LNCAP (cell line): ENCODE measurements around the gene MEI1.

Source experiments
- TF ChIP-seq, protein P1 (sequence below): fragments of 450-650 bp; IDR thresholded peaks from 2 replicates; pipeline ENCODE4 v1.5.1; 2017; ENCODE audit warnings: mild to moderate bottlenecking

The MEI1 gene

DNA sequence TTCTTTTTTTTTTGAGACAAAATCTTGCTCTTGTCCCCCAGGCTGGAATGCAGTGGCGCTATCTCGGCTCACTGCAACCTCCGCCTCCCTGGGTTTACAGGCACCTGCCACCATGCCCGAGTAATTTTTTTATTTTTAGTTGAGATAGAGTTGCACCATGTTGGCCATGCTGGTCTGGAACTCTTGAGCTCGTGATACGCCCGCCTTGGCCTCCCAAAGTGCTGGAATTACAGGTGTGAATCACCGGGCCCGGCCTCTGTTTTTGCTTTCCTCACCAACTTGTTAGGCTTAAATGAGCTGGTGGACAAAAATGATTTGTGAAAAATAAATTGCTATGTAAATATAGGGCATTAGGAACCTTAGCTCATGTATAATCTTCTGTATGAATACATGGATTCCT is 3.5 kb downstream of the MEI1 start:
- TF ChIP-seq, protein P1, sequence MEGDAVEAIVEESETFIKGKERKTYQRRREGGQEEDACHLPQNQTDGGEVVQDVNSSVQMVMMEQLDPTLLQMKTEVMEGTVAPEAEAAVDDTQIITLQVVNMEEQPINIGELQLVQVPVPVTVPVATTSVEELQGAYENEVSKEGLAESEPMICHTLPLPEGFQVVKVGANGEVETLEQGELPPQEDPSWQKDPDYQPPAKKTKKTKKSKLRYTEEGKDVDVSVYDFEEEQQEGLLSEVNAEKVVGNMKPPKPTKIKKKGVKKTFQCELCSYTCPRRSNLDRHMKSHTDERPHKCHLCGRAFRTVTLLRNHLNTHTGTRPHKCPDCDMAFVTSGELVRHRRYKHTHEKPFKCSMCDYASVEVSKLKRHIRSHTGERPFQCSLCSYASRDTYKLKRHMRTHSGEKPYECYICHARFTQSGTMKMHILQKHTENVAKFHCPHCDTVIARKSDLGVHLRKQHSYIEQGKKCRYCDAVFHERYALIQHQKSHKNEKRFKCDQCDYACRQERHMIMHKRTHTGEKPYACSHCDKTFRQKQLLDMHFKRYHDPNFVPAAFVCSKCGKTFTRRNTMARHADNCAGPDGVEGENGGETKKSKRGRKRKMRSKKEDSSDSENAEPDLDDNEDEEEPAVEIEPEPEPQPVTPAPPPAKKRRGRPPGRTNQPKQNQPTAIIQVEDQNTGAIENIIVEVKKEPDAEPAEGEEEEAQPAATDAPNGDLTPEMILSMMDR: no peak

DNA sequence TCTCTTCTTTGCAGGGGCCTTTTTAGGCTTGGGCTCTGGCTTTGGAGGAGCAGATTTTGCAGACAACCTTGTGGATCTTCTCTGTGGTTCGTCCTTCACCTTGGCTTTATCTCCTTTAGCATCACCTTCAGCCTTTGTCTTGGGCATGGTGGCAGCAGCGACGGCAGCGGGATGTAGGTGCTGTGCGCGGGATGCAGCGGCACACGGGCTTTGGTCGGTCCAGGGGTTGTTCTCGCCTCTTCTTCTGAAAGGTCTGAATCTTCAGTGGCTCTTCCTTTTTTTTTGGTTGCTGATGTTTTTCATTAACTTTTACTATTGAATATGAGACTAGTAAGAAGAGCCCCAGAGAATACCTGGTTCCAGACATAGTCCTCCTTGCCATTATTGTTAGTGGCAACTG is 10.0 kb downstream of the MEI1 start:
- TF ChIP-seq, protein P1: no peak

DNA sequence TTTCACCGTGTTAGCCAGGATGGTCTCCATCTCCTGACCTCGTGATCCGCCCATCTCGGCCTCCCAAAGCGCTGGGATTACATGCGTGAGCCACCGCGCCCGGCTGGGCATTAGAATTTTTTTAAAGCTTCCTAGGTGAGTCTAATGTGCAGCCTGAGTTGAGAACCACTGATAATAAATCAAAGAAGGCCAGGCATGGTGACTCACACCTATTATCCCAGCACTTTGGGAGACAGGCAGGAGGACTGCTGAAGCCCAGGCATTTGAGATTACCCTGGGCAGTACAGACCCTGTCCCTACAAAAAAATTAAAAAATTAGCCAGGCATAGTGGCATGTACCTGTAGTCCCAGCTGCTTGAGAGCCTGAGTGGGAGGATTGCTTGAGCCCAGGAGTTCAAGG is 13.7 kb downstream of the MEI1 start:
- TF ChIP-seq, protein P1: no peak

DNA sequence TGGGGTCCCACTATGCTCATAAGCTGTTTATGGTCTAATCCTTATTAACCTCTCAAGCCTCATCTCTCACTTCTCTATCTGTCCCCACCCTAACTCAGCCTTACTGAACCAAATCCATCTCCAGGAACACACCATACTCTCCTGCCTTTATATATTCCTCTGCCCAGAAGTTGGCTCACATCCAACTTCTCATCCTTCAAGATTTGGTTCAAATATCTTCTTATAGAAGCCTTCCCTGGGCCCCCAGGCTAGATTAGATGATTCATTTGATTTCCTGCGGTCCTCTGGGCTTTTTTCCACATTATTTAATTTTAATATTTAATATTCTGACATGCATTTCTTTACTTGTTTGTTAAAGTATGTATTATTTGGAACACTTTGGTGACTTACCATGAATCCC is 23.2 kb downstream of the MEI1 start:
- TF ChIP-seq, protein P1: no peak

DNA sequence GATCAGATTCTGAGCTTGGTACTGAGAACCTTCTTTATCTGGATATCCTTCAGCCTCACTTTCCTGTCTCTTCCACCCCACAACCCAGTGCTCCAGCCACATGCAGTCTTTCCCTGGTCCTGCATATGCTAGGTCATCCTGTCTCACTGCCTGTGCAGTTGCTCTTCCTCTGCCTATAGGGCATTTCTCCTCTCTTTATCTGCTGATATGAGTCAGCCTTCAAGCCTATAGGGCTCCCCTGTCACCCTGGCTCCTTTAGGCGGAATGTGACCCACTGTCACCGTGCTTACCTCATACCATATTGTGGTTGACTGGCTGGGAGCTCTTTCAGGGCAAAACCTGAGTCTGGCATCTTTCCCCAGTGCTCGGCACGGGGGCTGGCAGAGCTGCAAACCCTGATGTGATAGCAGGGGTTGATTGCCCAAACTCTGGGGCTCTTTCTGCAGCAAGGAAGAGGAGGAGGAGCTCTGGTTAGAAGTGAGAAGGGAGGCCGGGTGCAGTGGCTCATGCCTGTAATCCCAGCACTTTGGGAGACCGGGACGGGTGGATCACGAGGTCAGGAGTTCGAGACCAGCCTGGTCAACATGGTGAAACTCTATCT is 26.3 kb downstream of the MEI1 start:
- TF ChIP-seq, protein P1: no peak

DNA sequence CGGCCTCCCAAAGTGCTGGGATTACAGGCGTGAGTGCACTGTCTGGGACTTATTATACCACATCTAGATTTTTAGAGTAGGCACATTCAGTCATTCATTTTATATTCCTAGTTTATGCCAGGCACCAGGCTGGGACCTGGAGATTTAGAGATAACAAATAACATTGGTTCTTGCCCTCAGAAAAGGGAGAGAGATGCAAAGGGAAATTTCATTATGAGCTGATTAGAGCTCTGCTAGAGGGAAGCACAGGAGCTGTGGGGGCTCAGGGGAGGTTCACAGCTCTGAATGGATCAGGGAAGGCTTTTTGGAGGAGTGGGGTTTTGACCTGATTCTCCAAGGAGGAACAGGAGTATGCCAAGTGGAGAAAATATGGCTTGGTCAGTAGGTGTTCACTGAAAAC is 32.3 kb downstream of the MEI1 start:
- TF ChIP-seq, protein P1: no peak

DNA sequence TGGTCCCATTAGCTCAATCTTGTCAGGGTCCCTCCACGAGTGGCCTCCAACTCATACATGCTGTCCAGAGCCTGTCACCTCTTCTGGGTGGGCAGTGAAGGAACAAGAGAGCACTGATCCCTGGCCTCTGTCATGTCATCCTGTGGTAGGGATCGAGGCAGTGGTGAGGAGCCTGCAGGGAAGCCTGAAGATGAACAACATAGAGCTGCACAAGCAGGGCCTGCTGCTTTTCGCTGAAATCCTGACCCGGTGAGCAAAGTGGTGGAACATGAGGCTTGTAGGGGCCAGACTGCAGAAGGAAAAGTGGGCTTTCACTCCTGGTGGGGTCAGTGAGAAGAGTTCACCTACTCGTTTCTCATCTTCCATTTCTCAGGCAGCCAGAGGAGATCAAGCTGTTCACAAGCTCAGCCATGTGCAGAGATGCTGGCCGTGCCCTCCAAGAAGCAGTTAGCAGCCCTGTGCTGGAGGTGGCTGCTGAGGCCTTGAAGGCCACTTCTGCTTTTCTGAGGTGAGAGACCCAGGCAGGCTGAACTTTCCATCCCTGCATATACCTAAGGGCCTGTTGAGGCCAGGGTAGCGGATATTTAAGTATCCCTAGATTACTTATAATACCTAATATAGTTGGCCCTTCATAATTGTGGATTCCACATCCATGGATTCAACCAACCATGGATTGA is 32.9 kb downstream of the MEI1 start:
- TF ChIP-seq, protein P1: no peak
